ENCODE measurements around the gene MS4A6A. TPM values are rescaled to one million over a fixed set of nuclear protein-coding genes. Genes with fewer than 3 reads are reported as not detected.
A peak's percentile ranks its signal among the peaks of the same experiment; 100 is the strongest.
"Not testable (repeated sequence)": the region's sequence is repeated elsewhere in the genome, so short reads cannot be mapped to it uniquely, and the experiment has no call there.

The MS4A6A gene
- total RNA-seq, 1 donor = not detected

DNA sequence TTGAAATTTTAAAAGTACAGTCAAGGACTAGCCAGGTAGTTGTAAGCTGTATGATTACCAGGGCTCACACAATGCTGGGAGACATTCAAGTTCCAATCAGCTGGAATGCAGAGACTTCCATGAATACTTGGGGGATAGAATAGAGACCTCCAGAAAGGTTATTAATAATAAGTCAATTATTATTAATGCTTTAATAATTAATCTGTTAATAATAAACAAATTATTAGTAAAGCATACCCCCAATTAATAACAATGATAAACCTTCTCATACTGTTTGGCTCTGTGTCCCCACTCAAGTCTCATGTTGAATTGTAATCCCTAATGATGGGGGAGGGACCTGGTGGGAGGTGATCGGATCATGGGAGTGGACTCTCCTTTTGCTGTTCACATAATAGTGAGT is 14.6 kb upstream of the MS4A6A start:
- H3K4me3 ChIP-seq (ENCODE audit: low read depth, low read length) = no peak overlapping the region
- TF ChIP-seq CTCF (IDR thresholded peaks at IDR 0.05; ENCODE audit: insufficient read depth, low read length) = no peak
- DNase-seq (ENCODE audit: low read depth) = no peak

GRCh38 chr11:60195923-60196368 is 13.1 kb upstream of the MS4A6A start:
- no peak for TF ChIP-seq CTCF (IDR thresholded peaks at IDR 0.05; ENCODE audit: insufficient read depth, low read length)
- DNase-seq (ENCODE audit: low read depth) = no peak

GRCh38 chr11:60194511-60194910 is 11.6 kb upstream of the MS4A6A start:
- no peak overlapping the region for H3K4me3 ChIP-seq (ENCODE audit: low read depth, low read length)
- TF ChIP-seq CTCF (IDR thresholded peaks at IDR 0.05; ENCODE audit: insufficient read depth, low read length) = no peak
- no peak for DNase-seq (ENCODE audit: low read depth)

More at GRCh38 chr11:60195923-60196368, 13.1 kb upstream of the MS4A6A start:
- H3K4me3 ChIP-seq (ENCODE audit: low read depth, low read length) = no peak overlapping the region

DNA sequence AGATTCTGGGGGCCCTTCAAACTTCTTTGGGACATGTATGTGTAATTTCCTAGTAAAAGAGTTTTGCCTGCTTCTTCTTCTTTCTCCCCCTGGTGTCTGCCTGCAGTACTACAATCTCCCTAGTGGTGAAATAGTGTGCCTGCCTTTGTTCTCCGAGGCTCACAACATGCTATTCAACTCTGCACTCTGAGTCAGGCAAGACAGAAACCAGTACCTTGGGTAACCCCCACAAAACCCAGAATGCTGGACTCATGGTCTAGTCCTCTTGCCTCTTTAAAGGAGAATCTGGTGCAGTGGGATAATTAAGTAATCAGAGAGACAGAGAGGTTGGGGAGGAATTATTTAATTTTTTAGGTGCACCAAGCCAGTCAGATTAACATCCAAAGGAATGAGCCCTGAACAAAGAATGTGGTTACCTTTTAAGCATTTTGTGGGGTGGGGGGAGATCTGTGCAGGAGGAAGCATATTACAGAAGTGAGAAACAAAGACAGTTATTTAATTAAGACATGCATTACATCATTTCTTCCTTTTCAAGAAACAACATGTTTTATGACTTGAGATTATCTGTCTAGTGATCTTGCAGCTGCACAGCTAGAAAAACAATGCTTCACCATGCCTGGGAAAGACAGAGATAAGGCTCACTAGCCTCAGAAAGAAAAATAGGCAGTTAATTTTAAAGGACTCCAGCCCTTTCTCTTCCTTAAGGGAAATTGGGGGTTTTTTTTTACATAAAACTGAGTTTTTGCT is 11.0 kb upstream of the MS4A6A start:
- TF ChIP-seq CTCF (IDR thresholded peaks at IDR 0.05; ENCODE audit: insufficient read depth, low read length) = peak; percentile 91
- peak; percentile 53 for DNase-seq (ENCODE audit: low read depth)
- no peak overlapping the region for H3K4me3 ChIP-seq (ENCODE audit: low read depth, low read length)

- not testable (repeated sequence) for H3K4me3 ChIP-seq (ENCODE audit: low read depth, low read length)
These were observed 9.7 kb upstream of the MS4A6A start for GRCh38 chr11:60192564-60192963.

GRCh38 chr11:60188481-60188880 is 5.6 kb upstream of the MS4A6A start:
- H3K4me3 ChIP-seq (ENCODE audit: low read depth, low read length); DNase-seq (ENCODE audit: low read depth): not testable (repeated sequence)

More at GRCh38 chr11:60192564-60192963, 9.7 kb upstream of the MS4A6A start:
- DNase-seq (ENCODE audit: low read depth) = not testable (repeated sequence)

DNA sequence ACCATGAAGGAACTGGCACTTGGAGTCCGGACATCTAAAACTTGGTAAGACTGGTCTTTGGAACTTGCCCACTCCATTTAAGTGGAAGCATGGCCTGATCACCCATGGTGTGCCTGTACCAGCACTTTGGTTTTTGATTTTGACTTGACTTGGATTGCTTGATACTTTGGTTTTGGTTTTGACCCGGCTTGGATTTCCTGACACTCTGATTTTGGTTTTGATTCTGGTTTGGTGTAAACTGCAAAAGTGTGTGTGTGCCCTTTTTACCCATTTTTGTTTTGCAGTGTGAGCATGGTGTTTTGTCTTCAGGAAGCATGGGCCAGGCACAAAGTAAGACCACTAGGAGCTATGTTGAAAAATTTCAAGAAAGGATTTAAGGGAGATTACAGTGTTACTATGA is 3.2 kb upstream of the MS4A6A start:
- H3K4me3 ChIP-seq (ENCODE audit: low read depth, low read length); DNase-seq (ENCODE audit: low read depth): not testable (repeated sequence)

DNA sequence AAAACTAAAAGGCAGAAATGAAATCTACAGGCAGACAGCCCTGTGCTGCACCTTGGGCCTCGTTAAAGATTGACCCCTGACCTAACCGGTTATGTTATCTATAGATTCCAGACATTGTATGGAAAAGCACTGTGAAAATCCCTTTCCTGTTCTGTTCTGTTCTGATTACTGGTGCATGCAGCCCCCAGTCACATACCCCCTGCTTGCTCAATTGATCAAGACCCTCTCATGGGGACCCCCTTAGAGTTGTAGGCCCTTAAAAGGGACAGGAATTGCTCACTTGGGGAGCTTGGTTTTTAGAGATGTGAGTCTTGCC is 2.6 kb upstream of the MS4A6A start:
- H3K4me3 ChIP-seq (ENCODE audit: low read depth, low read length) = not testable (repeated sequence)

GRCh38 chr11:60184824-60185511 is 2.1 kb upstream of the MS4A6A start:
- no peak for TF ChIP-seq CTCF (IDR thresholded peaks at IDR 0.05; ENCODE audit: insufficient read depth, low read length)
- no peak for DNase-seq (ENCODE audit: low read depth)
- no peak overlapping the region for H3K4me3 ChIP-seq (ENCODE audit: low read depth, low read length)

More for the DNA sequence above, 2.6 kb upstream of the MS4A6A start:
- not testable (repeated sequence) for DNase-seq (ENCODE audit: low read depth)

Data from fibroblast of the aortic adventitia (primary cell).